NOMO-1 treated with DMSO at 0.1 percent for 48 hours (cell line): ENCODE measurements around the gene GDE1.

Experiments used
- DNase-seq: peaks from one replicate; lab custom pipeline; 2025; ENCODE audit not compliant: unreplicated experiment; lab: John Stamatoyannopoulos, UW

Gene GDE1

GRCh38 chr16:19486750-19487325 lies 35.1 kb downstream of the GDE1 start:
- no peak for DNase-seq

GRCh38 chr16:19486051-19486450 lies 35.8 kb downstream of the GDE1 start:
- DNase-seq, result no peak

GRCh38 chr16:19485611-19486010 lies 36.3 kb downstream of the GDE1 start:
- no peak for DNase-seq

GRCh38 chr16:19484096-19484495 lies 37.8 kb downstream of the GDE1 start:
- DNase-seq, result no peak

GRCh38 chr16:19482291-19482690 lies 39.6 kb downstream of the GDE1 start:
- DNase-seq, result no peak

GRCh38 chr16:19481769-19482168 lies 40.1 kb downstream of the GDE1 start:
- no peak for DNase-seq

GRCh38 chr16:19481296-19481695 lies 40.6 kb downstream of the GDE1 start:
- no peak for DNase-seq

- DNase-seq, result no peak
Observed at GRCh38 chr16:19479302-19479721, 42.6 kb downstream of the GDE1 start.

GRCh38 chr16:19478505-19478904 lies 43.4 kb downstream of the GDE1 start:
- DNase-seq, result no peak

- no peak for DNase-seq
Observed at GRCh38 chr16:19474617-19475016, 47.3 kb downstream of the GDE1 start.

GRCh38 chr16:19472482-19472881 lies 49.4 kb downstream of the GDE1 start:
- DNase-seq, result no peak

- DNase-seq, result no peak
Observed at GRCh38 chr16:19468300-19468699, 53.6 kb downstream of the GDE1 start.

- DNase-seq, result no peak
Observed at GRCh38 chr16:19463468-19464315, 58.2 kb downstream of the GDE1 start.

GRCh38 chr16:19460397-19460796 lies 61.5 kb downstream of the GDE1 start:
- DNase-seq, result no peak

- no peak for DNase-seq
Observed at GRCh38 chr16:19458722-19459379, 63.0 kb downstream of the GDE1 start.
